Measurements from ENCODE around the gene SEH1L.

GRCh38 chr18:12991821-12992179 lies 44.0 kb downstream of the SEH1L start:
- TF ChIP-seq CTCF (conservative IDR thresholded peaks at IDR 0.05; ENCODE audit: low read length), result no peak
- TF ChIP-seq EZH2phosphoT487 (IDR thresholded peaks at IDR 0.05; ENCODE audit: borderline replicate concordance), result no peak
